Smooth muscle cell (in vitro differentiated cells): ENCODE measurements around the gene WSB2. TPM values are rescaled to one million over a fixed set of nuclear protein-coding genes. Genes with fewer than 3 reads are reported as not detected.

Experiments used
- DNase-seq: peaks from one replicate; lab custom pipeline; 2025; ENCODE audit not compliant: unreplicated experiment; lab: John Stamatoyannopoulos, UW
- H2AFZ ChIP-seq: fragments of 200-600 bp; sonication (generic); 2 replicates; pipeline ENCODE4 v1.6.0; 2016; ENCODE audit warnings: antibody characterized with exemption, low read depth, mild to moderate bottlenecking
- H3F3A ChIP-seq: fragments of 200-600 bp; sonication (generic); 2 replicates; pipeline ENCODE4 v1.6.0; 2017; ENCODE audit warnings: antibody characterized with exemption, low read depth
- H3K27ac ChIP-seq: fragments of 200-600 bp; sonication (generic); 2 replicates; pipeline ENCODE4 v1.5.1; 2016; ENCODE audit warnings: low read depth, mild to moderate bottlenecking
- H3K27me3 ChIP-seq: fragments of 200-600 bp; sonication (generic); 2 replicates; pipeline ENCODE4 v1.6.1; 2016; ENCODE audit warnings: low read depth, mild to moderate bottlenecking
- H3K36me3 ChIP-seq: fragments of 200-600 bp; sonication (generic); 2 replicates; pipeline ENCODE4 v1.5.1; 2016; ENCODE audit warnings: low read depth
- H3K4me1 ChIP-seq: fragments of 200-600 bp; sonication (generic); 2 replicates; pipeline ENCODE4 v1.5.1; 2016; ENCODE audit warnings: low read depth
- H3K4me2 ChIP-seq: fragments of 200-600 bp; sonication (generic); 2 replicates; pipeline ENCODE4 v1.6.0; 2016; ENCODE audit warnings: mild to moderate bottlenecking
- H3K4me3 ChIP-seq: fragments of 200-600 bp; sonication (generic); 2 replicates; pipeline ENCODE4 v1.5.1; 2016; ENCODE audit warnings: mild to moderate bottlenecking
- H3K79me2 ChIP-seq: fragments of 200-600 bp; sonication (generic); 2 replicates; pipeline ENCODE4 v1.6.0; 2016; ENCODE audit warnings: low read depth, mild to moderate bottlenecking
- H3K9ac ChIP-seq: fragments of 200-600 bp; sonication (generic); 2 replicates; pipeline ENCODE4 v1.6.0; 2016; ENCODE audit warnings: low read depth
- H3K9me3 ChIP-seq: fragments of 200-600 bp; sonication (generic); replicated peaks from 2 replicates; pipeline ENCODE4 v1.5.1; 2016; ENCODE audit warnings: low read depth
- H4K20me1 ChIP-seq: fragments of 200-600 bp; sonication (generic); 2 replicates; pipeline ENCODE4 v1.6.0; 2016; ENCODE audit warnings: low read depth
- CTCF ChIP-seq: fragments of 200-600 bp; sonication (generic); IDR thresholded peaks from 2 replicates; pipeline ENCODE4 v1.5.1; 2017; ENCODE audit warnings: borderline replicate concordance, mild to moderate bottlenecking, antibody characterized with exemption; ENCODE audit not compliant: insufficient read depth, poor library complexity, severe bottlenecking
- WGBS: methylation state at CpG from one replicate; pipeline ENCODE4 v1.1.7; 2016; ENCODE audit warnings: low lambda C conversion rate; 5-methylcytosine and 5-hydroxymethylcytosine counted together
- polyA plus RNA-seq: library from polyadenylated mRNA; unstranded; fragments of >200 nt; fragmentation: Nextera tagmentation; extraction: Ambion mirVana; gene quantifications from 2 replicates; pipeline ENCODE4 v1.2.1, GENCODE V29; 2016
- total RNA-seq: library from RNA; depleted of rRNA; stranded (reverse); fragments of >200 nt; gene quantifications from 2 replicates; pipeline ENCODE4 v1.2.3, GENCODE V29; 2014

The WSB2 gene
- total and polyA plus RNA-seq, 2 experiments from 2014 or later, result 48.1 to 78.2 TPM

- 69% methylated on average over 2 of the region's 2 CpGs for WGBS
- Histone ChIP-seq H3K4me1 (peaks cover 27% of the 10 kb centered on the region), H3F3A (peaks cover 12% of the 10 kb centered on the region), H3K9ac (no peak overlapping the region), H3K36me3 (no peaks in the 10 kb centered on the region), H3K27ac (no peak overlapping the region), H3K27me3 (no peaks in the 10 kb centered on the region), H3K4me3 (no peak overlapping the region), H2AFZ (no peak overlapping the region), H3K79me2 (peaks cover 5% of the 10 kb centered on the region), H4K20me1 (no peaks in the 10 kb centered on the region), H3K4me2 (no peak overlapping the region), H3K9me3 (no peaks in the 10 kb centered on the region)
- TF ChIP-seq CTCF, result peak; percentile 6
- DNase-seq, result no peak
Measured at GRCh38 chr12:118064608-118065007, 3.6 kb upstream of the WSB2 start.

GRCh38 chr12:118063576-118064391, 2.8 kb upstream of the WSB2 start:
- Histone ChIP-seq H3K27ac (no peak overlapping the region), H3K9me3 (no peaks in the 10 kb centered on the region), H3K4me2 (peak overlapping the region; percentile 98), H3K27me3 (no peaks in the 10 kb centered on the region), H3K79me2 (peaks cover 14% of the 10 kb centered on the region), H3F3A (peaks cover 12% of the 10 kb centered on the region), H3K4me3 (peak overlapping the region; percentile 6), H4K20me1 (no peaks in the 10 kb centered on the region), H3K9ac (no peak overlapping the region), H2AFZ (no peak overlapping the region), H3K36me3 (no peaks in the 10 kb centered on the region), H3K4me1 (peaks cover 29% of the 10 kb centered on the region)
- TF ChIP-seq CTCF, result no peak
- DNase-seq, result no peak
- 66% methylated on average over 4 of the region's 4 CpGs for WGBS

GRCh38 chr12:118061873-118062843, 1.2 kb upstream of the WSB2 start:
- under 1% methylated on average over 40 of the region's 44 CpGs for WGBS
- H3K36me3 ChIP-seq, result no peaks in the 10 kb centered on the region
- H3K79me2 ChIP-seq, result peaks cover 30% of the 10 kb centered on the region
- DNase-seq, result no peak
- H3F3A ChIP-seq, result peaks cover 12% of the 10 kb centered on the region
- no peak for TF ChIP-seq CTCF
- H4K20me1 ChIP-seq, result no peaks in the 10 kb centered on the region
- peak overlapping the region; percentile 91 for H3K4me3 ChIP-seq
- peaks cover 29% of the 10 kb centered on the region for H3K4me1 ChIP-seq
- peak overlapping the region; percentile 91 for H2AFZ ChIP-seq
- H3K27ac ChIP-seq, result peak overlapping the region; percentile 91
- peak overlapping the region; percentile 98 for H3K4me2 ChIP-seq
- no peaks in the 10 kb centered on the region for H3K9me3 ChIP-seq
- peak overlapping the region; percentile 90 for H3K9ac ChIP-seq
- H3K27me3 ChIP-seq, result no peaks in the 10 kb centered on the region
